ENCODE data around the gene PPP1CB. TPM values are rescaled to one million over a fixed set of nuclear protein-coding genes. Genes with fewer than 3 reads are reported as not detected.
"Not testable (repeated sequence)": the region's sequence is repeated elsewhere in the genome, so short reads cannot be mapped to it uniquely, and the experiment has no call there.

The PPP1CB gene
- total RNA-seq, 1 experiment from 2014 or later: 165 TPM

- DNase-seq (ENCODE audit: extremely low read depth, low read depth): no peak
Measured at GRCh38 chr2:28772351-28772750, 20.7 kb downstream of the PPP1CB start.

GRCh38 chr2:28776471-28776870, 24.8 kb downstream of the PPP1CB start:
- no peak for DNase-seq (ENCODE audit: extremely low read depth, low read depth)

GRCh38 chr2:28778392-28778791, 26.8 kb downstream of the PPP1CB start:
- DNase-seq (ENCODE audit: extremely low read depth, low read depth): no peak

GRCh38 chr2:28779001-28779400, 27.4 kb downstream of the PPP1CB start:
- no peak for DNase-seq (ENCODE audit: extremely low read depth, low read depth)

GRCh38 chr2:28780496-28780895, 28.9 kb downstream of the PPP1CB start:
- DNase-seq (ENCODE audit: extremely low read depth, low read depth): no peak

GRCh38 chr2:28782423-28782822, 30.8 kb downstream of the PPP1CB start:
- no peak for DNase-seq (ENCODE audit: extremely low read depth, low read depth)

- DNase-seq (ENCODE audit: extremely low read depth, low read depth): not testable (repeated sequence)
Measured at GRCh38 chr2:28784570-28784969, 32.9 kb downstream of the PPP1CB start.

- no peak for DNase-seq (ENCODE audit: extremely low read depth, low read depth)
Measured at GRCh38 chr2:28796620-28797019, 45.0 kb downstream of the PPP1CB start.

GRCh38 chr2:28801726-28802125, 50.1 kb downstream of the PPP1CB start:
- peak; percentile 30 for DNase-seq (ENCODE audit: extremely low read depth, low read depth)

- peak; percentile 31 for DNase-seq (ENCODE audit: extremely low read depth, low read depth)
Measured at GRCh38 chr2:28802975-28803429, 51.4 kb downstream of the PPP1CB start.

- DNase-seq (ENCODE audit: extremely low read depth, low read depth): no peak
Measured at GRCh38 chr2:28809927-28810326, 58.3 kb downstream of the PPP1CB start.

GRCh38 chr2:28810384-28811285, 59.0 kb downstream of the PPP1CB start, which contains the start of gene SPDYA:
SPDYA (plus strand) TSS chr2:28810834; CDS start chr2:28816015, 5,181 bp downstream.
- DNase-seq (ENCODE audit: extremely low read depth, low read depth): no peak

- no peak for DNase-seq (ENCODE audit: extremely low read depth, low read depth)
Measured at GRCh38 chr2:28818053-28818452, 66.4 kb downstream of the PPP1CB start.

- DNase-seq (ENCODE audit: extremely low read depth, low read depth): peak; percentile 56
Measured at GRCh38 chr2:28821295-28821958, 69.8 kb downstream of the PPP1CB start.

- no peak for DNase-seq (ENCODE audit: extremely low read depth, low read depth)
Measured at GRCh38 chr2:28822036-28822435, 70.4 kb downstream of the PPP1CB start.

- no peak for DNase-seq (ENCODE audit: extremely low read depth, low read depth)
Measured at GRCh38 chr2:28824207-28824606, 72.6 kb downstream of the PPP1CB start.

- no peak for DNase-seq (ENCODE audit: extremely low read depth, low read depth)
Measured at GRCh38 chr2:28824870-28825269, 73.2 kb downstream of the PPP1CB start.

GRCh38 chr2:28828382-28828781, 76.8 kb downstream of the PPP1CB start:
- no peak for DNase-seq (ENCODE audit: extremely low read depth, low read depth)

- DNase-seq (ENCODE audit: extremely low read depth, low read depth): no peak
Measured at GRCh38 chr2:28833740-28834470, 82.3 kb downstream of the PPP1CB start.

GRCh38 chr2:28835781-28836180, 84.2 kb downstream of the PPP1CB start:
- DNase-seq (ENCODE audit: extremely low read depth, low read depth): no peak

- no peak for DNase-seq (ENCODE audit: extremely low read depth, low read depth)
Measured at GRCh38 chr2:28838971-28839370, 87.3 kb downstream of the PPP1CB start.
